ENCODE measurements around the gene KIF23.

DNA sequence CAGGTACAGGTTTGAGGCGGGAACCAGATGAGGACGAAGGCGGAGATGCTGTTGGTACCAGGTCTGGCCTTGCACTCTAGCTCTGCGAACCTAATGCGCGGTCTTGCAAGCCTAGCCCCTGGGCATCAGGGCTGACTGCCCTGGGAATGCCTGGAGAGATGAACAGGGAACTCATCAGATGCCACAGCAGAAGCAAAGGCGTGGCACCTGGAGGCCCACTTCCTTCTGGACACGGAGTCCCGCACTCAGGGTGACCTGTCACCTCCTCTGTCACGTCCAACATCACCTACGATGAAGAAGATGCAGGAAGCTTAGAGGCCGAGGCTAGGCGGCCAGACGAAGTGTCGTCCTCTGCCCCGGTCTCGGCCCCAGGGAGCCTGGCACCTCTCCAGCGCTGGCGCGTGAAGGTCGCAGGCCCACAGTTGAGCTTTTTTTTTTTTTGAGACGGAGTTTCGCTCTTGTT, 47.9 kb downstream of the KIF23 start:
- no peak for TF ChIP-seq POLR2AphosphoS5 (IDR thresholded peaks at IDR 0.05)
- TF ChIP-seq, protein P1, sequence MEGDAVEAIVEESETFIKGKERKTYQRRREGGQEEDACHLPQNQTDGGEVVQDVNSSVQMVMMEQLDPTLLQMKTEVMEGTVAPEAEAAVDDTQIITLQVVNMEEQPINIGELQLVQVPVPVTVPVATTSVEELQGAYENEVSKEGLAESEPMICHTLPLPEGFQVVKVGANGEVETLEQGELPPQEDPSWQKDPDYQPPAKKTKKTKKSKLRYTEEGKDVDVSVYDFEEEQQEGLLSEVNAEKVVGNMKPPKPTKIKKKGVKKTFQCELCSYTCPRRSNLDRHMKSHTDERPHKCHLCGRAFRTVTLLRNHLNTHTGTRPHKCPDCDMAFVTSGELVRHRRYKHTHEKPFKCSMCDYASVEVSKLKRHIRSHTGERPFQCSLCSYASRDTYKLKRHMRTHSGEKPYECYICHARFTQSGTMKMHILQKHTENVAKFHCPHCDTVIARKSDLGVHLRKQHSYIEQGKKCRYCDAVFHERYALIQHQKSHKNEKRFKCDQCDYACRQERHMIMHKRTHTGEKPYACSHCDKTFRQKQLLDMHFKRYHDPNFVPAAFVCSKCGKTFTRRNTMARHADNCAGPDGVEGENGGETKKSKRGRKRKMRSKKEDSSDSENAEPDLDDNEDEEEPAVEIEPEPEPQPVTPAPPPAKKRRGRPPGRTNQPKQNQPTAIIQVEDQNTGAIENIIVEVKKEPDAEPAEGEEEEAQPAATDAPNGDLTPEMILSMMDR (IDR thresholded peaks at IDR 0.05), result no peak
- TF ChIP-seq POLR2A (IDR thresholded peaks at IDR 0.05), result no peak
